CD1c-positive myeloid dendritic cell (primary cell): ENCODE data around the gene ALKBH3.

ENCODE experiments used
- DNase-seq: peaks from one replicate; pipeline ENCODE4 v3.0.0-alpha.2; 2016; ENCODE audit errors: extremely low spot score

The ALKBH3 gene

DNA sequence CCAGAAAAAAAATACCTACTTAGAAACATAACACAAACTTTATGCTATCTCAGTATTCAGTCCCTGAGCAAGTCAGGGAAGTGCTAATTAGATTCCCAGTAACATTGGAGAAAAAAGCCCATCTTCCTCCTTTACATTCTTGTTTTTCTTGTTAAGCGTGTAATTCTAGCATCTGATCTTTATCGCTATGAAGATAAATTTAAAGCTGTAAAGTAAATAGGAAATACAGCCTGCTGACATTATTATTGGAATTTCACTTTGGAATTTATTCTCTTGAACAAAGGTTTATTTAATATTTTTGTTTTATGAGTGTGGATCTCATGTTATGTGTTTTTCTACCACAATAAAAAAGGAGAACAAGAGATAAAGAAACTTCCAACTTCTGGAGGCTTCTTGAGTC, 13.9 kb downstream of the ALKBH3 start:
- no peak for DNase-seq

DNA sequence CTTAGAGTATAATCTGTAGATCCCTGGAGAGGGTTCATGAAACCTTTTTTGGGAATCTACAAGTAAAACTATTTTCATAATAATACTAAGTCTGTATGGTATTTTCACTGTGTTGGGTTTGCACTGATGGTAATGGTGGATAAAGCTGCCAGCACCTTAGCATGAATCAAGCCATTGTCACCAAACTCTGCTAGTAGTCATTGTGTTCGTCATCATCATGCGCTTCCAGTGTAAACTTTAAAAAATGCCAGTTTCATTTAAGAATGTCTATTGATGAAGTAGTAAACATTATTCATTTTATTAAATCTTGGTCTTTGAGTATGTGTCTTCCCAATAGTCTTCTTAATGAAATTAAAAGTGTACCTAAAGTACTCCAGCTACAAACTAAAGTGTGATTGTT, 15.0 kb downstream of the ALKBH3 start:
- no peak for DNase-seq

DNA sequence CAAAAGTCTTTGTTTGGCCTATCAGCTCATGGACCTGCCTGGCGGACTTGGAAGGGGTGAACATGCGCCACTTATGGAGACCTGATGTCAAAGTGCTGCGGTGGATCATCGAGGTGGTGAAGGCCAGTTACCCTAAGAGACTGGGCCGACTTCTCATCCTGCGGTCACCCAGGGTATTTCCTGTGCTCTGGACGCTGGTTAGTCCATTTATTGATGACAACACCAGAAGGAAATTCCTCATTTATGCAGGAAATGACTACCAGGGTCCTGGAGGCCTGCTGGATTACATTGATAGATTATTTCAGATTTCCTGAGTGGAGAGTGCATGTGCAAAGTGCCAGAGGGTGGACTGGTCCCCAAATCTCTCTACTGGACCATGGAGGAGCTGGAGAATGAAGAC, 17.9 kb downstream of the ALKBH3 start:
- DNase-seq = no peak

DNA sequence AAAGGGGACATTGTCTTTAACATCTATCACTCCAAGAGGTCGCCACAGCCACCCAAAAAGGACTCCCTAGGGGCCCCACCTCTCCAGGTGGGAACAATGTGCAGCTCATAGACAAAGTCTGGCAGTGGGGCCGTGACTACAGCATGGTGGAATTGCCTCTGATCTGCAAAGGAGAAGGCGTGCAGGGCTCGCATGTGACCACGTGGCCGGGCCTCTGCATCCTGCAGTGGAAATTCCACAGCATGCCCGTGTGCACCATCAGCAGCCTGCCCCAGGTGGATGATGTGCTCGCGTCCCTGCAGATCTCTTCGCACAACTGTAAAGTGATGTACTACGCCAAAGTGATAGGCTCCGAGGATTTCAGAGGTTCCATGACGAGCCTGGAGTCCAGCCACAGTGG, 18.5 kb downstream of the ALKBH3 start:
- DNase-seq = no peak

DNA sequence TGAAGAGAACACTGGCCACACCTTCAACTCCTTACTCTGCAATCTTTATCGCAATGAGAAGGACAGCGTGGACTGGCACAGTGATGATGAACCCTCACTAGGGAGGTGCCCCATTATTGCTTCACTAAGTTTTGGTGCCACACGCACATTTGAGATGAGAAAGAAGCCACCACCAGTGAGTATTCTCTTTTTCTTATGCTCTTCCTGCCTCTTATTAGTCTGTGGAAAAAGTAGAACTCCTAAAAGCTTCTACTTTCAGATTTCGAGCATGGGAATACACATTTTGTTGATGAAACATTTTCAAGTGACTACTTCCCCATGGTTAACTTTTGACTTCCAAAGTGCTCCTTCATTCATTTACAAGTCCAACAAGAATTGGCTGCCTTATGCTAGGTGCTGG, 20.9 kb downstream of the ALKBH3 start:
- DNase-seq = no peak

DNA sequence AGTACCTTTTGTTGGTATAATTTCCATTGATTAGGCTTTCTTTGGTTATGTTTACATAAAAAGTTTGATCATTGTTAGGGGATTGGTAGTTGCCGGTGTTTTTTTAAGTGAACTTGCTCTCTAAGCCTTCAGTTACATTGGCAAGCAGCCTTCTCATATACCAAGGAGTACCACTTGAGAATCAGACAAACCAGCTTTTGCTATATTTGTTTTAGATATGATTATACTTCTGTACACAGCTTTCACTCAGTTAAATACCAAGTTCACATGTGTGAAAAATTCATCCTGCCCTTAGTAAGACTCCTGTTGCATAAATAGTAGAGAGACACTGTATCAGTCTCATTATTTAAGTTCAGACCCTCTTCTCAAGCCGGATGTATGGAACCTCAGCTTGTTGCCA, 22.4 kb downstream of the ALKBH3 start:
- DNase-seq = no peak

DNA sequence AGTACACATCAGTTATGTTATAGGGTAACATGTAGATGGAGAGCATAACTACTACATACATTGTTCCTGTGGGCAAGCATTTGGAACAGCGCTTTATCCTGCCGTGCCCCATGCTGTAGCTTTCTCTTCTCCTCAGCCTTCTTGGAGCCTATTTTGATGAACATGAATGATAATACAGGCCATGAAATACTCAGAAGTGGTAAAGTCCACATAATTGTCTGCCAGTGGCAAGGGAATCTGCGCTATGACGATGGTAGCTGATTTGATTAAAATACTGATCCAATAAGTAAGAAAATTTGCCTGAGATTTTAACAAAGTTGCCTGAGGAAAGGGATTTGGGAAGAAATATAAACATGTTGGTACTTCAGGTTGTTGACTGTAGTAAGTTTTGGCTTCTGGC, 23.3 kb downstream of the ALKBH3 start:
- no peak for DNase-seq

DNA sequence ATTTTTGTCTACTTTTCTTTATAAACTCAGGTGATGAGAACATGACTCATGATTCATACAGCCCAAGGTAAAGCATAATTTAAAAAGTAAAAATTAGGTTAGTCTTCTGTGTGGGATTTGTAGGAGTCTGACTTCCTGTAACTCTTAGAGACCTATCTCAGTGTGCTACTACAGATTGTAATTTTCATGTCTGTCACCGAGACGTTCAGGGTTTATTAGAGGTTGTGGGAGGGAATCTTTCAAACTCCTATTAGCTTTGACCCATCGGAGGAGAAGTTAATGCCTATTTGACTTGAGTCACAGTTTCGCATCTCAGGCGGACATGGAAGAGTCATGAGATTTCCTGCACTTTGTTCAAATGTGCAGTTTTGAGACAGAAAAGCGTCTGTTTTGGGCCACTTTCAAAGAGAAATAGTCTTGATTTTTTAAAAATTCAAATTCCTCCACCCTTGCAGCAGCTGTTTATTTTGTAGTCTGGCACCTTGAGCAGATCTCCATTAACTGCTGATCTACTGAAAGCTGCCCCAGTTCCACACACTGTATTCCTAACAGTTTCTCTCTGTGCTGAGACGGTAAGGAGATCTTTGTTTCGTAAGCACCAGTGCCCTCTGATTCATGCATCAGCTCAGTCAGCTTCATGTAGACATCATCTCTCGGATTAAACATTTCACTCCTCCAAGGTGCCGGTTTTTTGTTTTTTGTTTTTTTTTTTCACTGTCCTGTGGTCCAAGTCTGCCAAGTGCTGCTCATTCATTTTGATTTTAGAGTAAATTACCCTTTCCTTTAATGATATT, 24.3 kb downstream of the ALKBH3 start:
- DNase-seq = no peak

DNA sequence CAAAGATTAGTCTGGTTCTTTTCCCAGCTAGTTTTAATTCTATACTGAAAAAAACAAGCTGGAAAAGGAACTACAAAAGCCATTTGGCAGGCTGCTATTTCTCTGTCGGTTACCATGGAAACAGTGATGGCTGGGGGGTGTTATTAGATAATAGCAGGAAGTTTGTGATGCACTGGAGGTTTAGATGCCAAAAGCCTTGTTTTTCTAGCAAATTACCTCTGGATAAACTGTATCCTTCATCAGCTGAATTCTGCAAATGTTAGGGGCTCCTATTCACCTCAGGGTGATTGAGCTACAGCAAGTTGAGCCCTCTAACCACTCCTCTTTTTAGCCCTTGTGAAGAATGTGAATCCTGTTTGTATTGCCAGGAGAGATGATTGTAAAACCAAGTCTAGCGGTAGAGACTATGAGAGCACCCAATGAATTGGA, 25.2 kb downstream of the ALKBH3 start:
- DNase-seq = no peak

DNA sequence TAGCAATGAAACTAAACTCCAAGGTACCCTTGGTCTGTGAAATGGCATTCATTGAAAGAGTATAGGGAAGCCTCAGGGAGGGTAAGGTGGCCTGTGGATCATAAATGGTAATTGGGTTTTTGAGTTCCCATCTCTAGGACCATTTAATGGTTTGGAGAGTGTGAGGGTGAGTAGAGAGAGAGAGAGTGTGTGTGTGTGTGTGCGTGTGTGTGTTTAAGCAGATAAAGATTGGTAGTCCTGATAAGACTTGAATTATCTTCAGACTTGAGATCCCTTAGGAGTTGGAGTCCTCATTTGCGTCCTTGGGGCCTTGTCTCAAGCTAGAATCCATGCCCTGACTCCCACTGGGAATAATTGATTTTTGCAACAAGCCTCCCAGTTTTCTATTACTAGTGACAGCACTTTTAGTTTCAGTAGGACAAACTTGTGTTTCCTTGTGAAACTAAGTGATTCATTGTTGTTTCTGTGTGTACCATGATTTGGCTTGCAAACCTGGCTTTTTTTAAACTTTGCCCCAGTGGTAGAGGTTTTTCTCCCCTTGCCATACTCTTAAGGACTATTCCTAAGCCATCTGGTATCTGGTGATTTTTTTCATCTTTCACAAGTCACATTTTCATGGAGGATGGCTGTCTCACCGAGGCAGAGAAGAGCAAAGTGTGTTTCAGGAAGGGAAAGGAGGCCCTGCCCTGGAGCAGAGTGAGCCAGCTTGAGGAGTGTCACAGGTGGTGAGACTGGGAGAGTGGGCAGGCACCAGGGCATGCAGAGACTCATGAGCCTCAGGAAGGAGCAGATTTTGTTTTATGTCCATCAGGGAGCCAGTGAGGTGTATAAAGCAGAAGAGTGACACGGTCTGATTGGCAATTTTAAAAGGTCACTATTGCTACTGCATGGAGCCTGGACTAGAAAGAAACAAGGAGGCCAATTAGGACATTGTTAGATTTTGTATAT, 26.7 kb downstream of the ALKBH3 start:
- no peak for DNase-seq

DNA sequence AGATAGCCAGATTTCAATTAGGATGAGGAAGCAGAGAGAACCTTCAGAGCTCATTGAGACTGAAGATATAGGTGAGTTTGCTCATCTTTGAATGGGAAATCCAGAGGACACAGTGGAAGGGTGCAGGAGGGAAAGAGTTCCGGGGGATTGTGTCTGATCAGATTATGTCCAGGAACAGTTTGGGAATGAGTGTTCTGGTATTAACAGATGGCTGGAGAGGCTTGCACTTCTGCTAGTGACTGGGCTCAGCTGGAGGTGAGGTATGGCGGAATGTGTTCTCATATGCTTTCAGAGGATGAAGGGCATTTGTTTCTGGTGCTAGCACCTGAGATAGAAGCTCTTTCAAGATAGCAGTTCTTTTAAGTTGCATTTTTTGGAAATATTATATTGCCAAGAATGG, 27.6 kb downstream of the ALKBH3 start:
- no peak for DNase-seq

DNA sequence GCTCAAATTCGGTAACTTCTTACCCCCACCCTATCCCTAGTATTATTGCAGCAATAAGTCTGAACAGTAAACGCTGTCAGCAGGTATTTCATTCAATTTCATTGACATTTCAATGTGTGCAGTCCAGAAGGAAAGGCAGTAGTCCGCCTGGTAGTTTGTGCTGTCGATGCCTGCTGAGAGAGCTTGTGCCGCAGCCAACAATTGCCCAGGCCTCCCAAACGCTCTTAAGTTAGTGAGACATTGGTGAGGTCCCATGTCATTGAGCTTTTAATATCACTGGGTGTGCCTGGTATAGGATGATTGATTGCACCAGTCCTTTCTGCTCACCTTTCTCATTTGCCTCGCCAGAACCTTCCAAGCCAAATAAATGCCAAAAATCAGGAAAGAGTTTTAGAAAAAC, 28.1 kb downstream of the ALKBH3 start:
- DNase-seq = no peak

DNA sequence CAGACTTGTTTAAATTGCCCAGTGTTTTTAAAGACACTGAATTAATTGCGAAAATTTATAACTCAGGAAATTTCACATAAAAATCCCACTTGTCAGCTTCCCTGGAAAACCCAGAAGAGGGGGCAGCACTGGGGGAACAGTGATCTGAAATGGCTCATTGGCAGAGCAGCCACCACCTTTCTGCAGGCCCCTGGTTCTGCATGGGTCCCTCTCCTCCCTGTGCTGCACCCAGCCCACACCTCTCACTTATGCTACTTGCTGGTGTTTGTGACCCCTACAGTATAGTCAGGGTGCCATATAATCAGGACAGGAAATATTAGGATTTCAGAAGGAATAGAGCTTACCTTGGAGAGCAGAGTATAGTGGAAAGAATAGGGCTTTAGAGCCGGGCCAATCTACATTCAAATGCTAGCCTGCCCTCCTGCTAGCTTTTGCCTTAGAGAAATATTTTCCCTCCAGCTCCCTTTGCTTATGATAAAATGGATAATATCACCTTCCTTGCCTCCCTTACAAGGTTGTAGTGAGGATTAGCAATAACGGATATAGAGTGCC, 33.3 kb downstream of the ALKBH3 start:
- no peak for DNase-seq

DNA sequence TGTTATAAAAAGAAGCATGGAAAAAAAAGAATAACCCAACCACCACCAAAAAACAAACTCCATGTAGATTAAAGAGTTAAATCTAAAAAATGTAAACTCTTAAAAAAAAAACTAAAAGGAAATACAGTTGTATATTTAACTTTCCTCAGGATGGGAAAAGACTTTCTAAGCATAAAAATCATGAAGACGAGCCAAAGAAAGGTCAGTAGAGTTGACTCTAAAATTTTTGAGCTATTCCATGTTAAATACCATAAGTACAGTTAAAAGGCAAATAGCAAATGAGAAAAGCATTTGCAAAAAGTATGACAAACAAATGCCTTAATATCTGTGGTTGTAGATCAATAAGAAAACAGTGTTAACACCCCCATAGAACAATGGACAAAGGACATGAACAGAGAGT, 33.8 kb downstream of the ALKBH3 start:
- no peak for DNase-seq

DNA sequence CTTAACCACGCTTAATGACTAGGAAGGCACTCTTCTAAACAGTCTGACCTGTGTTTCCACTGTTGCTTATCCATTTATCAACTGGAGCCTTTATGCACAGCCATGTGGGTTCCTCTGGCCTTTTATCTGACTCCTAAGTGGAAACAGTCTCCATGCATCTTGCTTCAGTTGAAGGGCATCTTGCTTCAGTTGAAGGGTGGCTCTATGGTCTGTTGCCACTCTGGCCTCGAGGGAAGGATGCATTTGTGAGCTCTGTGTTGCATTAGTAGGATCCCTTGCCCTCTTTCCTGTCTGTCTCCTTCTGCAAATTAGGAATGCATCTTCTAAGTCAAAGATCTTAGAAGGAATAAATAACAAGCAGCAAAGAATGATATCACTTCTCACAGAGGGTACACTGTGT, 36.0 kb downstream of the ALKBH3 start:
- DNase-seq = no peak

DNA sequence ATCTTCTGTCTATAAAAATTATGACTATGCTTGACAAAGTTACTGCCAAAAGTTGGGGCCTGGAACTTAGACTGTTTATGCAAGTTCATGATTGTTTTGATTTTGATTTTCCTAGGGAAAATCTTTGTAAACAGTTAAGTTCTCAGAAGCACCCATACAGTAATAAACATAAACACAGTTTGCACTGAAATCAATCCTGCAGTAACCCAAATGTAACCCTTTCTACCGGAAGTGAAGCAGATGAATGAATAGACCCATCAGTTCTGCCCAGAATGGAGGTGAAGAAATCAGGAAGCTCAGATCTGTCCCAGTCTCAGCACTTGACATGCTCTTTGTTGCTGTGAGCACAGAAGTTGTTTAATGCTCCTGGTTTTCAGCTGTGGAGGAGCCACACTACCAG, 37.2 kb downstream of the ALKBH3 start:
- no peak for DNase-seq

DNA sequence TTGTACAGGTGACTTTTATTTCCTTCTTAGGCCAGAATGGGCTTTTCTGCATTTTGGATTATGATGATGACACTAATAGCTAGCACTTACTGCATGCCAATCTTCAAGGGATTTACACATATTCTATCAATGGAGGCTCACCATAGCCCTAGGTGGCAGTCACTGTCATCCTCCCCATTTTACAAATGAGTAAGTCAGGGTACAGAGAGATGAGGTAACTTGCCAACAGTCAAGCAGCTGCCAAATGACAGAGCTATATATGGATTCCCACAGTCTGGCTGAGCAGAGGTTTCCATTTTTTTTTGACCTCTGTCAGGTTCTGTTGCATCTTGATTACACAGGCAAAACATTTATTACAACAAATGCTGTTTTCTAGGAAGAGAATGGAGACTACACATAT, 38.0 kb downstream of the ALKBH3 start:
- no peak for DNase-seq

DNA sequence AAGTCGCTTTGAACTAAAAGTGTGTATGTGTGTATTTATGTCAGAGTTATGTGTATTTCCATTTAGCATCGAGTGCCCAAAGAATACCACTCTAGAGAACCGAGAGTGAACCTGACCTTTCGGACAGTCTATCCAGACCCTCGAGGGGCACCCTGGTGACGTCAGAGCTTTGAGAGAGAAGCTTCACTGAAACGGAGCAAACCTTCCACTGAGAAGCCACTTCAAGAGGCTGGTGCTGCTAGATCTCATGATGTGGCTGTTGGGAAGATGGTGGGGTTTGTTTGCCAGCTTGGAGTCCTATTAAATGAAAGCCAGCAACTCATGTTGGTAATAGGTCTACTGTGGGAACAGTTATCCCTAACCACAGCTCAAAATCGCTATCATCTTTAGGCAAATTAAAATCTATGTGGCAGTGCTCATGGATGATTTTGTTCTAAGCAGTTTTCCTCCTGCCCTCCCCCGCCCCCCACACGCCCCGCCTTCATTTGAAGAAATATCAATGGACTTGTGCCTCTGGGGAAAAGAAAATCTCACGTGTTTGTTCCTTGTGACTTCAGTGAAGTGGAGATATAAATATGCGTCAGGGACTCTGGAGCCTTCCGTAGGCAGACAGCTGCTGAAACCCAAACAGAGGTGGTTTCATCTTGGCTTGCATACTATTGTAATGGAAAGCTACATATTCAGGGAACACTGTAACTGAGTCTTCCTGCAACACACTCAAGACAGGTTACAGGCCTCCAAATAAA, 39.4 kb downstream of the ALKBH3 start:
- DNase-seq = no peak

DNA sequence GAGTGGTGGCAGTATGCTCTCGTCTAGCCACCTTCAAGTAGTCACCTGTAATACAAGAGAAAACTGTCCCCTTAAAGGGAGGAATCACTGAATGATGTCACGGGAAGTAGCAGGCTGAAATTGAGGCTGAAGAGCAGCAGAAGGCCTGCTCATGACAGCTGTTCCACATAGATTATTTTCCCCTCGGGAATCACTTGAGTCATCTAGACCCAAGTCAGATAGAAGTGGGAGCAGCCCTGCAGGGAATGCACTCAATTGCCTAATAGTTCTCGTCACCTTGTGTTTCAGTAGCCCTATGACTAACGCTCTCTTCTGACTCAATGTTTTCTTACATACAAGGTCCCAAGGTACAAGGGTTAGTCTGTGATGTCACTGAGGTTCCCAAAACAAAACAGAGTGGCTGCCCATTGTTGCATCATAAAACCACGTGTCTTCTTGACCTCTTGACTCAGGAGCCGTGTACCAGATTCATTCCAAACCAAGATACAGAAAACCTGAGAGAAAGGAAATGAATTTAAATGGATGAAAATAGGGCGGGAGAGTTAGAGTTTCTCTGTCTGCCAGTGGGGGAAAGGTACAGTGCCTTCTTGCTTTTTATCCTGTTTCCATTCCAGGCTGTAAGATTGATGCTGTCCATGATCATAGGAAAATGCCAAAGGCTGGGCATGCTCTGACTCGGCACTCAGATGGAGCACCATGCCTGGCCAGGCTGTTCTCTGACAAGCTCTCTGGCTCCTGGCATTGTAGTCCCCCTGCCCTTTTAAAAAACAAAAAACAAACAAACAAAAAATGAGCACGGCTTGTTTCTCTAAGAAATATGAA, 40.2 kb downstream of the ALKBH3 start:
- peak; percentile 46 for DNase-seq

DNA sequence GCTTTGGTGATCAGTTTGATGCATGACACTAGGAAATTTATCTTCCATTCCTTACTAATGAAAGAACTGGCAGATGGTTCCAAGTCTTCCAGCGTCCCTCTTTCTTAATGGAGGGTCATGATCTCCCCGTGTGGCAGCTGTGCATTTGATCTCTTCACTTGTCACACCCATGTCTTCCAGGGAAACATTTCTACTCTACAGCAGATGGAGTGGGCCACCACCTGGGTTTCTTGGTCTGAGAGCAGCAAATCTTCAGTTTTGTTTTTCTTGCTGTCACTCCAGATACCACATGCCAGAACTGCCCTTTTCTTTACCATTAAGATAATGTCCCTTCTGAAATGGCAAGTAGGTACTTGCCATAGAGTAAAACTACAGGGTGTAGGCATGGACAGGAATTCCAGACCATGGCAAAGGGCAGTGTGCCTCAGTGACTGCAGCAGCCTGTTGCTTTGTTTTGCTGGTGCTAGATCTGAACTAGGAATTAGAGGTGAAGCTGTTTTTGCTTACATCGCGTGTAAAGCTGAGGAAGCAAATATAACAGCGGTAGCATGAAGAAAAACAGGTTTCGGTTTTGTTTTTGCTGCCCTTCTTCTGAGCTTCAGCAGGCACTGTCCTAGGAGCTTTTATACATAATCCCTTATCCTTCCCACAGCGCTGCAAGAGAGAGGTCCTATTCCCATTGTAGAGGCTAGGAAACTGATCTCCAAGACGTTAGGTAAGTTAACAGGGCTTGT, 41.1 kb downstream of the ALKBH3 start:
- DNase-seq = no peak

DNA sequence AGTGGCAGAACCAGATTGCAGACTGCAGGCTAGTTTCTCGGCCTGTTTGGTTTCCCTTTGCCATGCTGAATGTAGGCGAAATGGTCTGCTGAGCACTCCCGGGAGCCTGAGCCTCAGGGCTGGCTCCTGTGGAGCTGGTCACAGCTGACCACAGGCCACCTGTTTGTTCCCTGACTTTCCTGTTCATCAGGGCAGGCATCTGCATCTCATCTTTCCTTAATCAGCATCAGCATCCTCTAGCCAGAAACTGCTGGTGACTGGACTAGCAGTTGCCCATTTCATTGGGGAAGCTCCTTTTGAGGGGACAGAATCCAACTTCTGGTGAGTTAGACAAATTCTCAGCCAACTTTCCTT, 41.6 kb downstream of the ALKBH3 start:
- DNase-seq = no peak
